Smooth muscle cell (in vitro differentiated cells): ENCODE results near the gene SYNDIG1. TPM values are rescaled to one million over a fixed set of nuclear protein-coding genes. Genes with fewer than 3 reads are reported as not detected.

Experiments
- DNase-seq: peaks from one replicate; lab custom pipeline; 2025; ENCODE audit not compliant: unreplicated experiment; lab: John Stamatoyannopoulos, UW
- H2AFZ ChIP-seq: fragments of 200-600 bp; sonication (generic); 2 replicates; pipeline ENCODE4 v1.6.0; 2016; ENCODE audit warnings: antibody characterized with exemption, low read depth, mild to moderate bottlenecking
- H3F3A ChIP-seq: fragments of 200-600 bp; sonication (generic); 2 replicates; pipeline ENCODE4 v1.6.0; 2017; ENCODE audit warnings: antibody characterized with exemption, low read depth
- H3K27ac ChIP-seq: fragments of 200-600 bp; sonication (generic); 2 replicates; pipeline ENCODE4 v1.5.1; 2016; ENCODE audit warnings: low read depth, mild to moderate bottlenecking
- H3K27me3 ChIP-seq: fragments of 200-600 bp; sonication (generic); 2 replicates; pipeline ENCODE4 v1.6.1; 2016; ENCODE audit warnings: low read depth, mild to moderate bottlenecking
- H3K36me3 ChIP-seq: fragments of 200-600 bp; sonication (generic); 2 replicates; pipeline ENCODE4 v1.5.1; 2016; ENCODE audit warnings: low read depth
- H3K4me1 ChIP-seq: fragments of 200-600 bp; sonication (generic); 2 replicates; pipeline ENCODE4 v1.5.1; 2016; ENCODE audit warnings: low read depth
- H3K4me2 ChIP-seq: fragments of 200-600 bp; sonication (generic); 2 replicates; pipeline ENCODE4 v1.6.0; 2016; ENCODE audit warnings: mild to moderate bottlenecking
- H3K4me3 ChIP-seq: fragments of 200-600 bp; sonication (generic); 2 replicates; pipeline ENCODE4 v1.5.1; 2016; ENCODE audit warnings: mild to moderate bottlenecking
- H3K79me2 ChIP-seq: fragments of 200-600 bp; sonication (generic); 2 replicates; pipeline ENCODE4 v1.6.0; 2016; ENCODE audit warnings: low read depth, mild to moderate bottlenecking
- H3K9ac ChIP-seq: fragments of 200-600 bp; sonication (generic); 2 replicates; pipeline ENCODE4 v1.6.0; 2016; ENCODE audit warnings: low read depth
- H3K9me3 ChIP-seq: fragments of 200-600 bp; sonication (generic); replicated peaks from 2 replicates; pipeline ENCODE4 v1.5.1; 2016; ENCODE audit warnings: low read depth
- H4K20me1 ChIP-seq: fragments of 200-600 bp; sonication (generic); 2 replicates; pipeline ENCODE4 v1.6.0; 2016; ENCODE audit warnings: low read depth
- CTCF ChIP-seq: fragments of 200-600 bp; sonication (generic); IDR thresholded peaks from 2 replicates; pipeline ENCODE4 v1.5.1; 2017; ENCODE audit warnings: borderline replicate concordance, mild to moderate bottlenecking, antibody characterized with exemption; ENCODE audit not compliant: insufficient read depth, poor library complexity, severe bottlenecking
- WGBS: methylation state at CpG from one replicate; pipeline ENCODE4 v1.1.7; 2016; ENCODE audit warnings: low lambda C conversion rate; 5-methylcytosine and 5-hydroxymethylcytosine counted together
- polyA plus RNA-seq: library from polyadenylated mRNA; unstranded; fragments of >200 nt; fragmentation: Nextera tagmentation; extraction: Ambion mirVana; gene quantifications from 2 replicates; pipeline ENCODE4 v1.2.1, GENCODE V29; 2016
- total RNA-seq: library from RNA; depleted of rRNA; stranded (reverse); fragments of >200 nt; gene quantifications from 2 replicates; pipeline ENCODE4 v1.2.3, GENCODE V29; 2014

Gene SYNDIG1
- total and polyA plus RNA-seq, 2 experiments from 2014 or later = 1.8 to 2.2 TPM

- H3K4me1 ChIP-seq = peaks cover 12% of the 10 kb centered on the region
- peak overlapping the region; percentile 88 for H2AFZ ChIP-seq
- no peak for DNase-seq
- H3K4me3 ChIP-seq = peak overlapping the region; percentile 60
- H3K36me3 ChIP-seq = no peaks in the 10 kb centered on the region
- H3K9ac ChIP-seq = no peak overlapping the region
- H3K79me2 ChIP-seq = no peaks in the 10 kb centered on the region
- WGBS = 23% methylated on average over 23 of the region's 23 CpGs
- H3K4me2 ChIP-seq = peak overlapping the region; percentile 93
- H3F3A ChIP-seq = no peaks in the 10 kb centered on the region
- H3K27ac ChIP-seq = no peak overlapping the region
- H3K27me3 ChIP-seq = peaks cover 67% of the 10 kb centered on the region
- no peaks in the 10 kb centered on the region for H3K9me3 ChIP-seq
- no peaks in the 10 kb centered on the region for H4K20me1 ChIP-seq
- no peak for TF ChIP-seq CTCF
Measured at GRCh38 chr20:24468401-24469115, 871 bp upstream of the SYNDIG1 start.

GRCh38 chr20:24469894-24470745 lies 691 bp downstream of the SYNDIG1 start:
- TF ChIP-seq CTCF = no peak
- Histone ChIP-seq H3K4me1 (peaks cover 12% of the 10 kb centered on the region), H3F3A (no peaks in the 10 kb centered on the region), H3K79me2 (no peaks in the 10 kb centered on the region), H3K9me3 (no peaks in the 10 kb centered on the region), H2AFZ (peak overlapping the region; percentile 59), H3K4me2 (peak overlapping the region; percentile 93), H4K20me1 (no peaks in the 10 kb centered on the region), H3K27me3 (peaks cover 59% of the 10 kb centered on the region), H3K9ac (no peak overlapping the region), H3K4me3 (peak overlapping the region; percentile 60), H3K27ac (no peak overlapping the region), H3K36me3 (no peaks in the 10 kb centered on the region)
- DNase-seq = no peak
- 1% methylated on average over 49 of the region's 62 CpGs for WGBS

GRCh38 chr20:24470746-24471582 lies 1.5 kb downstream of the SYNDIG1 start:
- Histone ChIP-seq H3K4me2 (peak overlapping the region; percentile 93), H3F3A (no peaks in the 10 kb centered on the region), H4K20me1 (no peaks in the 10 kb centered on the region), H3K4me1 (peaks cover 12% of the 10 kb centered on the region), H2AFZ (peak overlapping the region; percentile 52), H3K36me3 (no peaks in the 10 kb centered on the region), H3K9me3 (no peaks in the 10 kb centered on the region), H3K27ac (no peak overlapping the region), H3K79me2 (no peaks in the 10 kb centered on the region), H3K9ac (no peak overlapping the region), H3K4me3 (peak overlapping the region; percentile 60), H3K27me3 (peaks cover 59% of the 10 kb centered on the region)
- 1% methylated on average over 54 of the region's 56 CpGs for WGBS
- no peak for TF ChIP-seq CTCF
- DNase-seq = no peak
